Smooth muscle cell (in vitro differentiated cells): ENCODE results near the gene MTOR. TPM values are rescaled to one million over a fixed set of nuclear protein-coding genes. Genes with fewer than 3 reads are reported as not detected.

Experiments used
- DNase-seq: peaks from one replicate; lab custom pipeline; 2025; ENCODE audit not compliant: unreplicated experiment; lab: John Stamatoyannopoulos, UW
- H2AFZ ChIP-seq: fragments of 200-600 bp; sonication (generic); 2 replicates; pipeline ENCODE4 v1.6.0; 2016; ENCODE audit warnings: antibody characterized with exemption, low read depth, mild to moderate bottlenecking
- H3F3A ChIP-seq: fragments of 200-600 bp; sonication (generic); 2 replicates; pipeline ENCODE4 v1.6.0; 2017; ENCODE audit warnings: antibody characterized with exemption, low read depth
- H3K27ac ChIP-seq: fragments of 200-600 bp; sonication (generic); 2 replicates; pipeline ENCODE4 v1.5.1; 2016; ENCODE audit warnings: low read depth, mild to moderate bottlenecking
- H3K27me3 ChIP-seq: fragments of 200-600 bp; sonication (generic); 2 replicates; pipeline ENCODE4 v1.6.1; 2016; ENCODE audit warnings: low read depth, mild to moderate bottlenecking
- H3K36me3 ChIP-seq: fragments of 200-600 bp; sonication (generic); 2 replicates; pipeline ENCODE4 v1.5.1; 2016; ENCODE audit warnings: low read depth
- H3K4me1 ChIP-seq: fragments of 200-600 bp; sonication (generic); 2 replicates; pipeline ENCODE4 v1.5.1; 2016; ENCODE audit warnings: low read depth
- H3K4me2 ChIP-seq: fragments of 200-600 bp; sonication (generic); 2 replicates; pipeline ENCODE4 v1.6.0; 2016; ENCODE audit warnings: mild to moderate bottlenecking
- H3K4me3 ChIP-seq: fragments of 200-600 bp; sonication (generic); 2 replicates; pipeline ENCODE4 v1.5.1; 2016; ENCODE audit warnings: mild to moderate bottlenecking
- H3K79me2 ChIP-seq: fragments of 200-600 bp; sonication (generic); 2 replicates; pipeline ENCODE4 v1.6.0; 2016; ENCODE audit warnings: low read depth, mild to moderate bottlenecking
- H3K9ac ChIP-seq: fragments of 200-600 bp; sonication (generic); 2 replicates; pipeline ENCODE4 v1.6.0; 2016; ENCODE audit warnings: low read depth
- H3K9me3 ChIP-seq: fragments of 200-600 bp; sonication (generic); replicated peaks from 2 replicates; pipeline ENCODE4 v1.5.1; 2016; ENCODE audit warnings: low read depth
- H4K20me1 ChIP-seq: fragments of 200-600 bp; sonication (generic); 2 replicates; pipeline ENCODE4 v1.6.0; 2016; ENCODE audit warnings: low read depth
- CTCF ChIP-seq: fragments of 200-600 bp; sonication (generic); IDR thresholded peaks from 2 replicates; pipeline ENCODE4 v1.5.1; 2017; ENCODE audit warnings: borderline replicate concordance, mild to moderate bottlenecking, antibody characterized with exemption; ENCODE audit not compliant: insufficient read depth, poor library complexity, severe bottlenecking
- WGBS: methylation state at CpG from one replicate; pipeline ENCODE4 v1.1.7; 2016; ENCODE audit warnings: low lambda C conversion rate; 5-methylcytosine and 5-hydroxymethylcytosine counted together
- polyA plus RNA-seq: library from polyadenylated mRNA; unstranded; fragments of >200 nt; fragmentation: Nextera tagmentation; extraction: Ambion mirVana; gene quantifications from 2 replicates; pipeline ENCODE4 v1.2.1, GENCODE V29; 2016
- total RNA-seq: library from RNA; depleted of rRNA; stranded (reverse); fragments of >200 nt; gene quantifications from 2 replicates; pipeline ENCODE4 v1.2.3, GENCODE V29; 2014

The MTOR gene
- total and polyA plus RNA-seq, 2 experiments from 2014 or later = 11.2 to 26.8 TPM

GRCh38 chr1:11144570-11145256 is 117.6 kb downstream of the MTOR start:
- Histone ChIP-seq H3K79me2 (no peaks in the 10 kb centered on the region), H3K9ac (no peak overlapping the region), H3K27me3 (no peaks in the 10 kb centered on the region), H3K4me3 (no peak overlapping the region), H3F3A (no peaks in the 10 kb centered on the region), H2AFZ (no peak overlapping the region), H3K4me2 (no peak overlapping the region), H3K4me1 (no peaks in the 10 kb centered on the region), H3K36me3 (peaks cover 16% of the 10 kb centered on the region), H3K27ac (no peak overlapping the region), H4K20me1 (no peaks in the 10 kb centered on the region), H3K9me3 (no peaks in the 10 kb centered on the region)
- 86% methylated on average over 12 of the region's 12 CpGs for WGBS
- DNase-seq = no peak
- TF ChIP-seq CTCF = no peak

GRCh38 chr1:11143907-11144306 is 118.4 kb downstream of the MTOR start:
- Histone ChIP-seq H3K4me3 (no peak overlapping the region), H4K20me1 (no peaks in the 10 kb centered on the region), H3K79me2 (no peaks in the 10 kb centered on the region), H3K4me2 (no peak overlapping the region), H3K9me3 (no peaks in the 10 kb centered on the region), H2AFZ (no peak overlapping the region), H3F3A (no peaks in the 10 kb centered on the region), H3K4me1 (no peaks in the 10 kb centered on the region), H3K27ac (no peak overlapping the region), H3K27me3 (no peaks in the 10 kb centered on the region), H3K36me3 (peaks cover 16% of the 10 kb centered on the region), H3K9ac (no peak overlapping the region)
- DNase-seq = no peak
- WGBS = 91% methylated on average over 2 of the region's 2 CpGs
- no peak for TF ChIP-seq CTCF

GRCh38 chr1:11143401-11143800 is 119.0 kb downstream of the MTOR start:
- Histone ChIP-seq H4K20me1 (no peaks in the 10 kb centered on the region), H3K79me2 (no peaks in the 10 kb centered on the region), H3K27ac (no peak overlapping the region), H3K9me3 (no peaks in the 10 kb centered on the region), H2AFZ (no peak overlapping the region), H3K27me3 (no peaks in the 10 kb centered on the region), H3K36me3 (peaks cover 16% of the 10 kb centered on the region), H3F3A (no peaks in the 10 kb centered on the region), H3K4me2 (no peak overlapping the region), H3K4me1 (no peaks in the 10 kb centered on the region), H3K9ac (no peak overlapping the region), H3K4me3 (no peak overlapping the region)
- 96% methylated on average over 5 of the region's 5 CpGs for WGBS
- no peak for DNase-seq
- TF ChIP-seq CTCF = no peak

- H3K4me3 ChIP-seq = no peak overlapping the region
- H4K20me1 ChIP-seq = no peaks in the 10 kb centered on the region
- H3K4me2 ChIP-seq = no peak overlapping the region
- H2AFZ ChIP-seq = no peak overlapping the region
- DNase-seq = no peak
- WGBS = over 99% methylated on average over 4 of the region's 4 CpGs
- H3K9ac ChIP-seq = no peak overlapping the region
- no peaks in the 10 kb centered on the region for H3K4me1 ChIP-seq
- H3K27ac ChIP-seq = no peak overlapping the region
- TF ChIP-seq CTCF = no peak
- H3K36me3 ChIP-seq = peaks cover 16% of the 10 kb centered on the region
- no peaks in the 10 kb centered on the region for H3F3A ChIP-seq
- H3K79me2 ChIP-seq = no peaks in the 10 kb centered on the region
- H3K9me3 ChIP-seq = no peaks in the 10 kb centered on the region
- H3K27me3 ChIP-seq = no peaks in the 10 kb centered on the region
Observed at GRCh38 chr1:11142618-11143391, 119.5 kb downstream of the MTOR start.
